Measurements from ENCODE around the gene DPH5.

Gene DPH5

DNA sequence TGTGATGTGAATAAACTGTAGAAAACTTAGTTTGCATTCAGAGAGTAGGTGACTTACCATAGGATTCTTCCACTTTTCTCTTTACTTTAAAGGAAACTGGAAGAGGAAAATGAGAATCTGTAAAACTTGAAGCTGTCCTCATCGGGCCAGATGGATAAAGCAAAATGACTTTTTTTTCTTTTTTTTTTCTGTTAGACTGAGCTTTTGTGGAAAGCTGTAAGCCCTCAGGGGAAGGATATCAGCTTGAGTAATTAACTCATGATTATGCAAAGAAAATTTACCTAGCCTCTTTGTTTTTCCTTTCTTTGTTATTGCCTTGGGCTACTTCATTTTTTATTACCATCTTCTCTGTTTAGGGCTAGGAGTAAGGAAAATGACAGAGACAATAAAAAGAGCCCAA is 53.4 kb downstream of the DPH5 start:
- TF ChIP-seq, protein P1, sequence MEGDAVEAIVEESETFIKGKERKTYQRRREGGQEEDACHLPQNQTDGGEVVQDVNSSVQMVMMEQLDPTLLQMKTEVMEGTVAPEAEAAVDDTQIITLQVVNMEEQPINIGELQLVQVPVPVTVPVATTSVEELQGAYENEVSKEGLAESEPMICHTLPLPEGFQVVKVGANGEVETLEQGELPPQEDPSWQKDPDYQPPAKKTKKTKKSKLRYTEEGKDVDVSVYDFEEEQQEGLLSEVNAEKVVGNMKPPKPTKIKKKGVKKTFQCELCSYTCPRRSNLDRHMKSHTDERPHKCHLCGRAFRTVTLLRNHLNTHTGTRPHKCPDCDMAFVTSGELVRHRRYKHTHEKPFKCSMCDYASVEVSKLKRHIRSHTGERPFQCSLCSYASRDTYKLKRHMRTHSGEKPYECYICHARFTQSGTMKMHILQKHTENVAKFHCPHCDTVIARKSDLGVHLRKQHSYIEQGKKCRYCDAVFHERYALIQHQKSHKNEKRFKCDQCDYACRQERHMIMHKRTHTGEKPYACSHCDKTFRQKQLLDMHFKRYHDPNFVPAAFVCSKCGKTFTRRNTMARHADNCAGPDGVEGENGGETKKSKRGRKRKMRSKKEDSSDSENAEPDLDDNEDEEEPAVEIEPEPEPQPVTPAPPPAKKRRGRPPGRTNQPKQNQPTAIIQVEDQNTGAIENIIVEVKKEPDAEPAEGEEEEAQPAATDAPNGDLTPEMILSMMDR (IDR thresholded peaks at IDR 0.05; ENCODE audit: insufficient read depth, low read depth, low read length, missing control alignments), result no peak
- no peak for DNase-seq (ENCODE audit: low read depth)
- no peak overlapping the region for H3K4me3 ChIP-seq (ENCODE audit: low read length)

DNA sequence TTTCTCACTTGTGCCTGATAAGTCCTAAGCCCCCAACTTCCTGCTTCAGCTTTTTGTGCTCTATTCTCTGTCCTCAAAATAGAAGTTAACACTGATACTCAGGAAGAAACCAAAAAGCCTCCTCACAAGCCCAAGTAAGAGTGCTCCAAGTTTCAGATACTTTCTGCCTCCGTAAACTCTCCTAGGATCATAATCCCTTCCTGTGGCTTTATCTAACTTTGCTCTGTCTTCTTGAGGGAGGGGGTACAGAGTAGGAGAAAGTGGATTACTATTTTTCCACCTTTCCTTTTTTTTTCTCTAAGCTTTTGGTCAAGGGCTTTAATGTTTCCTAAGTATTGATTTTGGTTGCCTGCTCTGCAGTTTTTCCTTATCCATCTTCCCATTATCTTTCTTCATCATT is 54.6 kb downstream of the DPH5 start:
- TF ChIP-seq, protein P1 (IDR thresholded peaks at IDR 0.05; ENCODE audit: insufficient read depth, low read depth, low read length, missing control alignments), result no peak
- no peak overlapping the region for H3K4me3 ChIP-seq (ENCODE audit: low read length)
- no peak for DNase-seq (ENCODE audit: low read depth)

- DNase-seq (ENCODE audit: low read depth), result no peak
- no peak overlapping the region for H3K4me3 ChIP-seq (ENCODE audit: low read length)
- TF ChIP-seq, protein P1 (IDR thresholded peaks at IDR 0.05; ENCODE audit: insufficient read depth, low read depth, low read length, missing control alignments), result no peak
These were observed 56.3 kb downstream of the DPH5 start for GRCh38 chr1:100969327-100969726.

- DNase-seq (ENCODE audit: low read depth), result no peak
- H3K4me3 ChIP-seq (ENCODE audit: low read length), result no peak overlapping the region
- TF ChIP-seq, protein P1 (IDR thresholded peaks at IDR 0.05; ENCODE audit: insufficient read depth, low read depth, low read length, missing control alignments), result no peak
These were observed 57.0 kb downstream of the DPH5 start for GRCh38 chr1:100968621-100969020.

- DNase-seq (ENCODE audit: low read depth), result no peak
- no peak overlapping the region for H3K4me3 ChIP-seq (ENCODE audit: low read length)
- TF ChIP-seq, protein P1 (IDR thresholded peaks at IDR 0.05; ENCODE audit: insufficient read depth, low read depth, low read length, missing control alignments), result no peak
These were observed 65.5 kb downstream of the DPH5 start for GRCh38 chr1:100960098-100960497.

- no peak overlapping the region for H3K4me3 ChIP-seq (ENCODE audit: low read length)
- TF ChIP-seq, protein P1 (IDR thresholded peaks at IDR 0.05; ENCODE audit: insufficient read depth, low read depth, low read length, missing control alignments), result no peak
- DNase-seq (ENCODE audit: low read depth), result peak; percentile 40
These were observed 66.0 kb downstream of the DPH5 start for GRCh38 chr1:100959502-100960060.

- TF ChIP-seq, protein P1 (IDR thresholded peaks at IDR 0.05; ENCODE audit: insufficient read depth, low read depth, low read length, missing control alignments), result no peak
- peak; percentile 48 for DNase-seq (ENCODE audit: low read depth)
- H3K4me3 ChIP-seq (ENCODE audit: low read length), result no peak overlapping the region
These were observed 70.3 kb downstream of the DPH5 start for GRCh38 chr1:100955322-100955721.
